ENCODE data around the gene MAPK8IP3.

DNA sequence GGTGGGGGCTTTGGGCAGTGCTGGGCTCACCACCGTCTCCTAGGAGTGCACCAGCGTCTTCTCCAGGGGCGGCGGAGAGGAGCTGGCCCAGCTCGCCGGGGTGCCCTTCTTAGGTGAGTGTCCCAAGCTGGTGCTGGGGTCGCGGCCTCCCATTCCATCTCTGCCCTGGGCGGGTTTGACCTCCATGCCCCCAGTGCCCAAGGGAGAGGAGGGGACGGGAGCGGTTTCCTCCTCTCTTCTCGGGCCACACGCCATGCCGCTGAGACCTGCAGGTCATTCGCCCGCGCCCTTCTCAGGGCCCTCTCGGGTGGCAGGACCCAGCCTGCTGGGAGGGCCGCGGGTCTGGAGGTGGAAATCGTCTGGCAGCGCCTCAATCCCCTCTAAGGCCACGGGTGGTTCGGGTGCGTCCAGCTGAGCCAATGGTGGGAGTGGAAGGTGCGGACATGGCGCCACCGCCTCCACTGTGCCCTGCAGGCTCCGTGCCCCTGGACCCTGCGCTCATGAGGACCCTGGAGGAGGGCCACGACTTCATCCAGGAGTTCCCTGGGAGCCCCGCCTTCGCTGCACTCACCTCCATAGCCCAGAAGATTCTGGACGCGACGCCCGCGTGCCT lies 82.2 kb downstream of the MAPK8IP3 start:
- TF ChIP-seq CTCF (conservative IDR thresholded peaks at IDR 0.05; ENCODE audit: low read depth, low read length): no peak
- TF ChIP-seq EZH2 (IDR thresholded peaks at IDR 0.05; ENCODE audit: low read length, unreplicated experiment): no peak
